Nephron (organoid): ENCODE results near the gene ARHGAP15.

ENCODE experiments used
- H3K27ac Mint-ChIP-seq, 3 experiments: 2 replicates each; pipeline ENCODE4 v1.8.0; 2020; ENCODE audit warnings: mixed read lengths in 3 of 3, mild to moderate bottlenecking in 2 of 3, moderate library complexity in 1 of 3
- H3K27me3 Mint-ChIP-seq: 2 replicates; pipeline ENCODE4 v1.8.0; 2021; ENCODE audit warnings: low read depth, mild to moderate bottlenecking, moderate library complexity, mixed read lengths
- H3K36me3 Mint-ChIP-seq: 2 replicates; pipeline ENCODE4 v1.8.0; 2020; ENCODE audit warnings: low read depth, mixed read lengths
- H3K4me1 Mint-ChIP-seq: 2 replicates; pipeline ENCODE4 v1.8.0; 2020; ENCODE audit warnings: mixed read lengths
- H3K4me3 Mint-ChIP-seq, 3 experiments: 2 replicates each; pipeline ENCODE4 v1.8.0; 2020; ENCODE audit warnings: mild to moderate bottlenecking in 3 of 3, mixed read lengths in 3 of 3, moderate library complexity in 2 of 3
- H3K9me3 Mint-ChIP-seq: 2 replicates; pipeline ENCODE4 v1.8.0; 2020; ENCODE audit warnings: mixed read lengths
- TF ChIP-seq, protein P1 (sequence below), 3 experiments: fragments of 200-600 bp; sonication (generic); IDR thresholded peaks; one replicate each; pipeline ENCODE4 v1.5.0; 2021; ENCODE audit warnings: antibody characterized with exemption in 3 of 3; ENCODE audit not compliant: unreplicated experiment in 3 of 3

The ARHGAP15 gene

DNA sequence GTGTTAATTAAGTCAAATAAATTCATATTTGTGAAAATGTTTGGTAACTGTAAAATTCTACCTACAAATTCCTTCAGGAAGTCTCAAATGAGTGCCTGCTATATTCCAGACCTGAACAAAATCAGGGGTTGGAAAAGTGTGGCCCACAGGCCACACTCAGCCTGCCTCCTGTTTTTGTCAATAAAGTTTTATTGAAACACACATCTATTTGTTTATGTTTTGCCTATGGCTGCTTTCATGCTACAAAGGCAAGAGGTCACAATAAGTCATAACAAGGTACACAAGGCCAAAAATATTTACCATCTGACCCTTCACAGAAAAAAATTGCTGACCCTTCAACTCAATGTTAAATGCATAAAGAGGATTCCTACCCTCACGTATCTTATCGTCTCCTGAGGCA lies 581.7 kb downstream of the ARHGAP15 start:
- Mint-ChIP-seq H3K4me3 (no peak overlapping the region), H3K4me1 (peaks cover 32% of the 10 kb centered on the region), H3K27me3 (no peaks in the 10 kb centered on the region), H3K27ac (peak overlapping the region in 1 of 3 experiments; percentile 90), H3K36me3 (no peaks in the 10 kb centered on the region), H3K9me3 (peaks cover 26% of the 10 kb centered on the region)
- TF ChIP-seq, protein P1, sequence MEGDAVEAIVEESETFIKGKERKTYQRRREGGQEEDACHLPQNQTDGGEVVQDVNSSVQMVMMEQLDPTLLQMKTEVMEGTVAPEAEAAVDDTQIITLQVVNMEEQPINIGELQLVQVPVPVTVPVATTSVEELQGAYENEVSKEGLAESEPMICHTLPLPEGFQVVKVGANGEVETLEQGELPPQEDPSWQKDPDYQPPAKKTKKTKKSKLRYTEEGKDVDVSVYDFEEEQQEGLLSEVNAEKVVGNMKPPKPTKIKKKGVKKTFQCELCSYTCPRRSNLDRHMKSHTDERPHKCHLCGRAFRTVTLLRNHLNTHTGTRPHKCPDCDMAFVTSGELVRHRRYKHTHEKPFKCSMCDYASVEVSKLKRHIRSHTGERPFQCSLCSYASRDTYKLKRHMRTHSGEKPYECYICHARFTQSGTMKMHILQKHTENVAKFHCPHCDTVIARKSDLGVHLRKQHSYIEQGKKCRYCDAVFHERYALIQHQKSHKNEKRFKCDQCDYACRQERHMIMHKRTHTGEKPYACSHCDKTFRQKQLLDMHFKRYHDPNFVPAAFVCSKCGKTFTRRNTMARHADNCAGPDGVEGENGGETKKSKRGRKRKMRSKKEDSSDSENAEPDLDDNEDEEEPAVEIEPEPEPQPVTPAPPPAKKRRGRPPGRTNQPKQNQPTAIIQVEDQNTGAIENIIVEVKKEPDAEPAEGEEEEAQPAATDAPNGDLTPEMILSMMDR (IDR thresholded peaks at IDR 0.05; ENCODE audit: unreplicated experiment in 3 of 3): no peak

DNA sequence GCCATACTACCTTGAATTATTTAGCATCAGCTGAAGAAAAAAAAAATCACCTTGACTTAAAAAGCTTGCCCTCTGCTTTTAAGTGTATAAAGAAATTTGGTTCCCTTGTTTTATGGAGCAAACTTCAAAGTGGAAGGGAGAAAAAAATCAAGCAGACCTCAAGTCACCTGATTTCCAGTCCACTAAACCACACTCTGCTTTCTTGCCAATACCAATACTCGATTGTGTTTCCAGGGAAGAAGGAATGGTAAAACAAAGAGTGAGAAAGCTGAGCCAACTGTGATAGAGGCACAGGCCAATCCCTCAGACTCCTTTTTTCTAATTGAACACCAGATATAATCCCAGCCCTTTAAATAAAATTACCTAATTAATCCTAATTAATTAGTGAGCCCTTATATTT lies 587.3 kb downstream of the ARHGAP15 start:
- Mint-ChIP-seq H3K4me1 (peaks cover 26% of the 10 kb centered on the region), H3K36me3 (no peaks in the 10 kb centered on the region), H3K4me3 (no peak overlapping the region), H3K27me3 (no peaks in the 10 kb centered on the region), H3K9me3 (peaks cover 21% of the 10 kb centered on the region), H3K27ac (no peak overlapping the region)
- TF ChIP-seq, protein P1 (IDR thresholded peaks at IDR 0.05; ENCODE audit: unreplicated experiment in 3 of 3): no peak

DNA sequence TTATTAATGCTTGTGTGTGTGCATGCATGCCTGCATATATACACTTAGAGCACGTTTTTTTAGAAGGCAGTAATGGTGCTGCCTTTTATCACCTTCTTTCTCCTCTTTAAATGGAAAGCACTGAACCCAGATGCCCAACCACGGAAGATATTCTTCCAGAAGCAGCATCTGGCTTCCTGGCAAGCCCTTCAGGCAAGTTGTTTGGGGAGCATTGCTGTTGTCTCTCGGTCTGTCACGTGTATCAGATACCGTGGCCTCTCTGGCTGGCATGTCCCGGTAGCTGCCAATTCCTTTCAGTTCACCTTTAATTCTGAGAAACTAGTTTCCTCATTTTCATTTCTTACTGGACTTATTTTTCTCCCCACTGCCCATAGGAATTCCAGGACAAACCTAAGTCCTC lies 587.8 kb downstream of the ARHGAP15 start:
- Mint-ChIP-seq H3K36me3 (no peaks in the 10 kb centered on the region), H3K4me1 (peaks cover 26% of the 10 kb centered on the region), H3K27me3 (no peaks in the 10 kb centered on the region), H3K9me3 (peaks cover 16% of the 10 kb centered on the region), H3K27ac (peak overlapping the region; percentile 8 to 72 (median 57)), H3K4me3 (no peak overlapping the region)
- TF ChIP-seq, protein P1 (IDR thresholded peaks at IDR 0.05; ENCODE audit: unreplicated experiment in 3 of 3): no peak

DNA sequence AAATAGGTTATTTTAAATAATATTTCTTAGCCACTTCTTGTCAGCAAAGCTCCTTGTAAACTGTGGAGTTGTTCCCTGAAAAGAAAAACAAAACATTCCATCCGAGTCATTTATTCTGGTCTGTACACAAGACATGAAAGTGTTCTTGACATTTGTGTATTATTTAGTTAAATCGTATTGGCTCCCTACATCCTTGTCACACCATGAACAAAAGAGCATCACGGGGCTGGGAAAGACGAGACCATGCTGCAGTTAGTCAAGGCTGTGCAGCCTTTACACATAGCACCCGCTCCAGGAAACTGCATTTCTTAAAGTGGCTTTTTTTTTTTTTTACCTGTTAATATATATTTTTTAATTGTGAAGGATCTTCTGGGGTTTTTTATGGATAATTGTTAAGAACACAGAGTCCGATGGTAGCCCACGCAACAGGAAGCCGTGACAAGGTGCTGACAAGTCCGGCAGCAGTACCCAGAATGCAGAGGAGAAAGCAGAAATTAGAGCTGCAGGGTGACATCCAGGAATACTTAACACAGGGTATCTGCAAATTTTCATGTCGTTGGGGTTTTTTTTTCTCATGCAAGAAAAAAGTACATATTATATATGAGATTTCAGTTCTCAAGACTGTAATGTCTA lies 588.4 kb downstream of the ARHGAP15 start:
- Mint-ChIP-seq H3K27ac (peak overlapping the region; percentile 8 to 72 (median 57)), H3K4me1 (peaks cover 26% of the 10 kb centered on the region), H3K9me3 (peaks cover 12% of the 10 kb centered on the region), H3K36me3 (no peaks in the 10 kb centered on the region), H3K4me3 (peak overlapping the region in 2 of 3 experiments; percentile 21 to 40), H3K27me3 (no peaks in the 10 kb centered on the region)
- TF ChIP-seq, protein P1 (IDR thresholded peaks at IDR 0.05; ENCODE audit: unreplicated experiment in 3 of 3): no peak

DNA sequence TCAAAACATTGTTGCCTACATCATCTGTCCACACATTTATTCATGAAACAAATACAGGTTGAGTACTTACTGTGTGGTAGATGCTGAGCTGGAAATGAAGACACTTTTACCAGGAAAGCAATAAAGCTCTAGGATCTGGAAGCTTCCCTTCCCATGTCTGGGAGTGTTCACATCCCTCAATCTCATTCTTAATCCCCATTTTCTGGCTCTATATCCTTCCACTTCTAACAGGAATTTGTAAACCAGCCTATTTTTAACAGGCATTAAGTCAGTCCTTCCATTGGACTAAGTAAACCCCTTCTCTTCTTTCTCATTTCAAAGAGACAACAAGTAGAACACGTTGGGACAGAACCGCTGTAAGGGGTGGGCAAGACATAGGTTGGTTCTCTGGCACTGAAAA lies 589.5 kb downstream of the ARHGAP15 start:
- TF ChIP-seq, protein P1 (IDR thresholded peaks at IDR 0.05; ENCODE audit: unreplicated experiment in 3 of 3): no peak
- H3K9me3 Mint-ChIP-seq: peaks cover 8% of the 10 kb centered on the region
- no peak overlapping the region for H3K4me3 Mint-ChIP-seq
- H3K27me3 Mint-ChIP-seq: no peaks in the 10 kb centered on the region
- H3K27ac Mint-ChIP-seq: peak overlapping the region in 2 of 3 experiments; percentile 16 to 41
- peaks cover 26% of the 10 kb centered on the region for H3K4me1 Mint-ChIP-seq
- H3K36me3 Mint-ChIP-seq: no peaks in the 10 kb centered on the region

DNA sequence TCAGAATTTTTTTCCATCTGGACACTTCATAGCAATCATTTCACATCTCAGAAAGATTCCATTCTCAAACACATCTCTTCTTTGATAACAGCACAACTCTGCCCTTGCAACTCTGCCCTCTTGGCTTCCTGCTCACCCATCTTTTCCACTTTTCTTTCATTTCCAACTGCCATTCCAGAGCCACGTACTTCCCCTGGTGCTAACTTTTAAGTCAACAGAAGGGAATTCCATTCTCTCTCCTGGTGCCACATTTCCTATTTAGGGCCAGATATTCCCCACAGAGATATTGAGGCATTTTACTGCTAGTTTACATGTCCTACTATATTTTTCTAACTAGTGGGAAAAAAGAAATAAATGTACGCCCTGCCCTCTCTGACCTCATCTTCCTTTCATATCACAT lies 590.2 kb downstream of the ARHGAP15 start:
- TF ChIP-seq, protein P1 (IDR thresholded peaks at IDR 0.05; ENCODE audit: unreplicated experiment in 3 of 3): no peak
- no peaks in the 10 kb centered on the region for H3K27me3 Mint-ChIP-seq
- H3K4me3 Mint-ChIP-seq: no peak overlapping the region
- peaks cover 8% of the 10 kb centered on the region for H3K9me3 Mint-ChIP-seq
- H3K27ac Mint-ChIP-seq: no peak overlapping the region
- H3K4me1 Mint-ChIP-seq: peaks cover 26% of the 10 kb centered on the region
- H3K36me3 Mint-ChIP-seq: no peaks in the 10 kb centered on the region
